Measurements from ENCODE around the gene ANAPC10.
"Not testable (repeated sequence)": the region's sequence is repeated elsewhere in the genome, so short reads cannot be mapped to it uniquely, and the experiment has no call there.

Gene ANAPC10

GRCh38 chr4:145000656-145001055 lies 97.3 kb downstream of the ANAPC10 start:
- not testable (repeated sequence) for DNase-seq

- no peak for DNase-seq
These were observed 108.7 kb downstream of the ANAPC10 start for GRCh38 chr4:144989306-144989705.

GRCh38 chr4:144985531-144985930 lies 112.5 kb downstream of the ANAPC10 start:
- no peak for DNase-seq

GRCh38 chr4:144985014-144985413 lies 113.0 kb downstream of the ANAPC10 start:
- DNase-seq: no peak

GRCh38 chr4:144984241-144984640 lies 113.8 kb downstream of the ANAPC10 start:
- DNase-seq: no peak

GRCh38 chr4:144975718-144976117 lies 122.3 kb downstream of the ANAPC10 start:
- no peak for DNase-seq

- no peak for DNase-seq
These were observed 127.4 kb downstream of the ANAPC10 start for GRCh38 chr4:144970597-144970996.

- no peak for DNase-seq
These were observed 128.2 kb downstream of the ANAPC10 start for GRCh38 chr4:144969821-144970220.

- no peak for DNase-seq
These were observed 129.4 kb downstream of the ANAPC10 start for GRCh38 chr4:144968606-144969005.

- no peak for DNase-seq
These were observed 130.8 kb downstream of the ANAPC10 start for GRCh38 chr4:144967161-144967560.

- DNase-seq: no peak
These were observed 135.7 kb downstream of the ANAPC10 start for GRCh38 chr4:144962300-144962699.

GRCh38 chr4:144955104-144955503 lies 142.9 kb downstream of the ANAPC10 start:
- DNase-seq: no peak

- DNase-seq: no peak
These were observed 143.8 kb downstream of the ANAPC10 start for GRCh38 chr4:144954230-144954629.

GRCh38 chr4:144948421-144948820 lies 149.6 kb downstream of the ANAPC10 start:
- no peak for DNase-seq

GRCh38 chr4:144948009-144948408 lies 150.0 kb downstream of the ANAPC10 start:
- DNase-seq: no peak

Data from SW 1271 (cell line).